Measurements from ENCODE around the gene CCDC150.
A peak's percentile ranks its signal among the peaks of the same experiment; 100 is the strongest.

The CCDC150 gene

DNA sequence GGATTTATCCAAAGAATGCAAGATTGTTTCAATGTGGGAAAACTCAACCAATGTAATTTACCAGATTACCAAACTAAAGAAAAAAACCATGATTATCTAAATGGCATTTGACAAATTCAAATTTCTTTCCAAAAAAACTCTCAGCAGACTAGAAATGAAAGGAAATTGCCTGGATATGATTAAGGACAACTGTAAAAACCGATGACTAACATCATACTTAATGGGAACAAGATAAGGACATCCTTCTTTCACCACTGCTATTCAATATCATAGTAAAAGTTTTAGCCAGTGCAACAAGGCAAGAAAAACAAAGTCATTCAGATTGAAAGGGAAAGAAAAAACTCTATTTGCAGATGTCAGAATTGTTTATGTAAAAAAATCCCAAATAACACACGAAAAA, 4.4 kb upstream of the CCDC150 start:
- 0 out of 2 replicates have a peak, but pooled peaks cover 2% of the 10 kb centered on the region for H3K4me1 ChIP-seq (ENCODE audit: control insufficient read depth, insufficient read depth, low read length)
- H3K36me3 ChIP-seq (ENCODE audit: control insufficient read depth, insufficient read depth, low read length) = no peaks in the 10 kb centered on the region
- WGBS (ENCODE audit: insufficient coverage, insufficient read length) = no CpG with 5 or more reads among the region's 2 CpGs
- no peak overlapping the region for H3K27ac ChIP-seq (ENCODE audit: low read length)
- DNase-seq (ENCODE audit: low read depth, low spot score) = no peak
- no peaks in the 10 kb centered on the region for H3K9me3 ChIP-seq (ENCODE audit: control insufficient read depth, insufficient read depth, low read length)
- no peaks in the 10 kb centered on the region for H3K27me3 ChIP-seq (ENCODE audit: control insufficient read depth, insufficient read depth, low read length)
- H3K4me3 ChIP-seq (ENCODE audit: low read length) = no peak overlapping the region

DNA sequence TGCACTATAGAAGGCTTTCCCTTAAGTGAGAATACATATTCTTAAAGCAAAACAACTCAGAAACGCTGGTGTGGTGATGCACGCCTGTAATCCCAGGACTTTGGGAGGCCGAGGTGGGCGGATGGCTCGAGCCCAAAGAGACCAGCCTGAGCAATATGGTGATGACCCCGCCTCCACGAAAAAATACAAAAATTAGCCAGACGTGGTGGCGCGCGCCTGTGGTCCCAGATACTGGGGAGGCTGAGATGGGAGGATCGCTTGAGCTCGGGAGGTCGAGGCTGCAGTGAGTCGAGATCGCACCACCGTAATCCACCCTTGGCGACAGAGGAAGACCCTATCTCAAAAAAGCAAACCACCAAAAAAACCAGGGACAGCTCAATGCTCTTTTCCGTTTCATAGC, 750 bp upstream of the CCDC150 start:
- DNase-seq (ENCODE audit: low read depth, low spot score) = no peak
- Histone ChIP-seq H3K27me3 (ENCODE audit: control insufficient read depth, insufficient read depth, low read length) (no peaks in the 10 kb centered on the region), H3K27ac (ENCODE audit: low read length) (no peak overlapping the region), H3K36me3 (ENCODE audit: control insufficient read depth, insufficient read depth, low read length) (no peaks in the 10 kb centered on the region), H3K4me3 (ENCODE audit: low read length) (no peak overlapping the region), H3K9me3 (ENCODE audit: control insufficient read depth, insufficient read depth, low read length) (no peaks in the 10 kb centered on the region), H3K4me1 (ENCODE audit: control insufficient read depth, insufficient read depth, low read length) (0 out of 2 replicates have a peak, but pooled peaks cover 2% of the 10 kb centered on the region)
- no CpG with 5 or more reads among the region's 19 CpGs for WGBS (ENCODE audit: insufficient coverage, insufficient read length)

DNA sequence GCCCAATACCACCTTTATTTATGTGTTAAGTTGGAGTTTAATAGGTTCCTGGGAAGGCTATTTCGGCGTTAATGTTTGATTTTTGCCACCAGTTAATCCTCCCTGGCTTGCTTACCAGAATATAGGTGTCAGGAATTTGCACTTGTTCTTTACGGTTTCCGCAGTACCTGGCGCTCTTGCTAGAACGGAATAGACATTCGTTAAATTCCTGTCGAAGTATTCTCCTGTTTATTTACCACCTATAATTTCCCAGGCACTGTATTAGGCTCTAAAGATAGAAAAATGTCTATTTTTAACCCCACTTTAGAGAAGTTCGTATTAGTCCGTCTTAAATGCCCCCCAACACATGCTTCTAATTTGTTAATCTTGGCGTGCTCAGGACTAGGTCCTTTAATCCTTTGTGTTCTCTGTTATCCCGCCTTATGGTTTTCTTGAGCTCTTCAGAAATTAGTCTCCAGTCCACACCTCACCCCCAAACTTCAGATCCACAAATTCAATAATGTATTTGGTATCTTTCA, 575 bp downstream of the CCDC150 start:
- Histone ChIP-seq H3K4me1 (ENCODE audit: control insufficient read depth, insufficient read depth, low read length) (0 out of 2 replicates have a peak, but pooled peaks cover 2% of the 10 kb centered on the region), H3K4me3 (ENCODE audit: low read length) (peak overlapping the region; percentile 92; the same call in 1 of the 2 replicates), H3K27me3 (ENCODE audit: control insufficient read depth, insufficient read depth, low read length) (no peaks in the 10 kb centered on the region), H3K27ac (ENCODE audit: low read length) (no peak overlapping the region), H3K9me3 (ENCODE audit: control insufficient read depth, insufficient read depth, low read length) (no peaks in the 10 kb centered on the region), H3K36me3 (ENCODE audit: control insufficient read depth, insufficient read depth, low read length) (peaks cover under 1% of the 10 kb centered on the region; the same call in 1 of the 2 replicates)
- no CpG with 5 or more reads among the region's 12 CpGs for WGBS (ENCODE audit: insufficient coverage, insufficient read length)
- no peak for DNase-seq (ENCODE audit: low read depth, low spot score)

DNA sequence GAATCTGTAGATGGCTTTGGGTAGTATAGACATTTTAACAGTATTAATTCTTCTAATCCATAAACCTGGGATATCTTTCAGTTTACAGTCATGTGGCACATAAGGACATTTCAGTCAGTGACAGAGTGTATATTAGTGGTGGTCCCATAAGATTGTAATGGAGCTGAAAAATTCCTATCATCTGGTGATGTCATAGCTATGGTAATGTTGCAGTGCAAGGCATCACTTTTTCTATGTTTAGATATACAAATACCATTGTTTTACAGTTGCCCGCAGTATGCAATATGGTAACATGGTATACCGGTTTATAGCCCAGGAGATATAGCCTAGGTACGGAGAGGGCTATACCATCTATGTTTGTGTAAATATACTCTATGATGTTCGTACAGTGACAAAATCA, 9.7 kb downstream of the CCDC150 start:
- no peak overlapping the region for H3K27ac ChIP-seq (ENCODE audit: low read length)
- no peaks in the 10 kb centered on the region for H3K4me1 ChIP-seq (ENCODE audit: control insufficient read depth, insufficient read depth, low read length)
- no peak for DNase-seq (ENCODE audit: low read depth, low spot score)
- peaks cover 6% of the 10 kb centered on the region for H3K9me3 ChIP-seq (ENCODE audit: control insufficient read depth, insufficient read depth, low read length)
- no peak overlapping the region for H3K4me3 ChIP-seq (ENCODE audit: low read length)
- H3K27me3 ChIP-seq (ENCODE audit: control insufficient read depth, insufficient read depth, low read length) = no peaks in the 10 kb centered on the region
- peaks cover 6% of the 10 kb centered on the region; the same call in 1 of the 2 replicates for H3K36me3 ChIP-seq (ENCODE audit: control insufficient read depth, insufficient read depth, low read length)
- no CpG with 5 or more reads among the region's 4 CpGs for WGBS (ENCODE audit: insufficient coverage, insufficient read length)

DNA sequence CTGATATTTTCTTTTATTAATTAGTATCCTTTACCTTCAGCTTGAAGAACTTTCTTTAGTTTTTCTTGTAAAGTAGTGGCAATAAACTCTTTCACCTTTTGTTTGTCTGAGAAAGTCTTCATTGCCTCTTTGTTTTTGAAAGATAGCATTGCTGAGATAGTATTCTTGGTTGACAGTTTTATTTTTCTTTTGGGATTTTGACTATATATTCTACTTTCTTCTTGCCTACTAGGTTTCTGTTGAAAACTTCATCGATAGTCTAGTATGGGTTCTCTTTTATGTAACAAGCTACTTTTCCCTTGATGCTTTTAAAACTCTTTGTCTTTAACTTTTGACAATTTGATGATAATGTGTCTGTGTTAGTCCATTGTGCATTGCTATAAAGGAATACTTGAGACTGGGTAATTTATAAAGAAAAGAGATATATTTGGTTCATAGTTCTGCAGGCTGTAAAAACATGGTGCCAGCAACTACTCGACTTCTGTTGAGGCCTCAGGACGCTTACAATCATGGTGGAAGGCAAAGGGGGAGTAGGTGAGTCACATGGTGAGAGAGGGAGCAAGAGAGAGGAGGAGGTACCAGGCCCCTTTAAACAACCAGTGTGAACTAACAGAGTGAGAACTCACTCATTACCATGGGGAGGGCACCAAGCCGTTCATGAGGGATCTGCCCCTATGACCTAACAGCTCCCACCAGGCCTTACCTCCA, 12.0 kb downstream of the CCDC150 start:
- Histone ChIP-seq H3K36me3 (ENCODE audit: control insufficient read depth, insufficient read depth, low read length) (peaks cover 4% of the 10 kb centered on the region; the same call in 1 of the 2 replicates), H3K27me3 (ENCODE audit: control insufficient read depth, insufficient read depth, low read length) (no peaks in the 10 kb centered on the region), H3K9me3 (ENCODE audit: control insufficient read depth, insufficient read depth, low read length) (peaks cover 6% of the 10 kb centered on the region), H3K4me3 (ENCODE audit: low read length) (no peak overlapping the region), H3K4me1 (ENCODE audit: control insufficient read depth, insufficient read depth, low read length) (no peaks in the 10 kb centered on the region), H3K27ac (ENCODE audit: low read length) (no peak overlapping the region)
- WGBS (ENCODE audit: insufficient coverage, insufficient read length) = no CpG with 5 or more reads among the region's 4 CpGs
- no peak for DNase-seq (ENCODE audit: low read depth, low spot score)

DNA sequence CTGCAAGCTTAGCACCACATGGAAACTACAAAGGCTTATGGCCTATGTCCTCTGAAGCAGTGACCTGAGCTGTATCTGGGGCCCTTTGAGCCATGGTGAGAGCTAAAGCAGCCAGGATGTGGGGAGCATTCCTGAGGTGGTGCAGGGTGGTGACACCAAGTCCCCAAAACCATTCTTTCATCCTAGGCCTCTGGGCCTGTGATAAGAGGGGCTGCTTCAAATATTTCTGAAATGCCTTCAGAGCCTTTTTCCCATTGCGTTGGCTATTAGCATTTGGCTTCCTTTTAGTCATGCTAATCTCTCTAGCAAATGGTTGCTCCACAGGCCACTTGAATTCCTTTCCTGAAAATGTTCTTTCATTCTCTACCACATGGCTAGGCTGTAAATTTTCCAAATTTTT, 13.4 kb downstream of the CCDC150 start:
- WGBS (ENCODE audit: insufficient coverage, insufficient read length) = no CpG with 5 or more reads among the region's 1 CpG
- H3K27ac ChIP-seq (ENCODE audit: low read length) = no peak overlapping the region
- H3K27me3 ChIP-seq (ENCODE audit: control insufficient read depth, insufficient read depth, low read length) = no peaks in the 10 kb centered on the region
- no peak overlapping the region for H3K4me3 ChIP-seq (ENCODE audit: low read length)
- H3K4me1 ChIP-seq (ENCODE audit: control insufficient read depth, insufficient read depth, low read length) = no peaks in the 10 kb centered on the region
- peaks cover 6% of the 10 kb centered on the region for H3K9me3 ChIP-seq (ENCODE audit: control insufficient read depth, insufficient read depth, low read length)
- no peak for DNase-seq (ENCODE audit: low read depth, low spot score)
- peaks cover 4% of the 10 kb centered on the region; the same call in 1 of the 2 replicates for H3K36me3 ChIP-seq (ENCODE audit: control insufficient read depth, insufficient read depth, low read length)

DNA sequence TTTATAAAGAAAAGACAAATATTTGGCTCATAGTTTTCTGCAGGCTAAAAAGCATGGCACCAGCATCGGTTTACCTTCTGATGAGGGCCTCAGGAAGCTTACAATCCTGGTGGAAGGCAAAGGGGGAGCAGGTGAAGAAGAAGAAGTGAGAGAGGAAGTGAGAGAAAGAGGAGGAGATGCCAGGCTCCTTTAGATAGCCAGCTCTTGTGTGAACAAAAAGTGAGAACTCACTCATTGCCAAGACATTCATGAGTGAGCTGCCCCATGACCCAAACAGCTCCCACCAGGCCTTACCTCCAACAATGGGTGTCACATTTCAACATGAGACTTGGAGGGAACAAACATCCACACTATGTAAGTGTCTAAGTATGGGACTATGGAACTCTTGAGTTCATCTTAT, 14.3 kb downstream of the CCDC150 start:
- H3K27me3 ChIP-seq (ENCODE audit: control insufficient read depth, insufficient read depth, low read length) = no peaks in the 10 kb centered on the region
- H3K36me3 ChIP-seq (ENCODE audit: control insufficient read depth, insufficient read depth, low read length) = peaks cover 4% of the 10 kb centered on the region; the same call in 1 of the 2 replicates
- H3K4me3 ChIP-seq (ENCODE audit: low read length) = no peak overlapping the region
- whole genome bisulfite sequencing (ENCODE audit: insufficient coverage, insufficient read length) = no CpG with 5 or more reads among the region's 1 CpG
- no peak overlapping the region for H3K27ac ChIP-seq (ENCODE audit: low read length)
- DNase-seq (ENCODE audit: low read depth, low spot score) = no peak
- no peaks in the 10 kb centered on the region for H3K4me1 ChIP-seq (ENCODE audit: control insufficient read depth, insufficient read depth, low read length)
- H3K9me3 ChIP-seq (ENCODE audit: control insufficient read depth, insufficient read depth, low read length) = peaks cover 6% of the 10 kb centered on the region

DNA sequence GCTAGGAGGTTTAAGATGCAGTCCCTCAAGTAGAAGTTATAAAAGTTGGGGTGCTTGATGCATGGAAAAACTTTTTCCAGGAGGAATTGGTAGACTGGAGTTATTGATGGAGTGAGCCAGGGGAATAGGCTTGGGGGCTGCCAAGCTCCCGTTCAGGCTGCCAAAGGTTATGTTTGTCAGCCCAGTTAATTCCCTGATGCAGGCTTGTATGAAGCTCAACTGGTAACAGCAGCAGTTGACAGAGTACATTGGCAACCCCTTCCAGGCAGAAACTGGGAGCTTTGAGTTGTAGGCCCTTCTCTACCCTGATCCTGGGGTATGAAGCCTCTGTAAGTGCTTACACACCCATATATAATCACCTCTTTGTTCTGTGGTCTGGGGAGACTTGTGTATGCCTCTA, 16.2 kb downstream of the CCDC150 start:
- Histone ChIP-seq H3K27me3 (ENCODE audit: control insufficient read depth, insufficient read depth, low read length) (no peaks in the 10 kb centered on the region), H3K27ac (ENCODE audit: low read length) (no peak overlapping the region), H3K9me3 (ENCODE audit: control insufficient read depth, insufficient read depth, low read length) (peaks cover 6% of the 10 kb centered on the region), H3K4me1 (ENCODE audit: control insufficient read depth, insufficient read depth, low read length) (no peaks in the 10 kb centered on the region), H3K36me3 (ENCODE audit: control insufficient read depth, insufficient read depth, low read length) (peaks cover 4% of the 10 kb centered on the region; the same call in 1 of the 2 replicates), H3K4me3 (ENCODE audit: low read length) (no peak overlapping the region)
- DNase-seq (ENCODE audit: low read depth, low spot score) = no peak
- no CpG with 5 or more reads among the region's 1 CpG for WGBS (ENCODE audit: insufficient coverage, insufficient read length)

DNA sequence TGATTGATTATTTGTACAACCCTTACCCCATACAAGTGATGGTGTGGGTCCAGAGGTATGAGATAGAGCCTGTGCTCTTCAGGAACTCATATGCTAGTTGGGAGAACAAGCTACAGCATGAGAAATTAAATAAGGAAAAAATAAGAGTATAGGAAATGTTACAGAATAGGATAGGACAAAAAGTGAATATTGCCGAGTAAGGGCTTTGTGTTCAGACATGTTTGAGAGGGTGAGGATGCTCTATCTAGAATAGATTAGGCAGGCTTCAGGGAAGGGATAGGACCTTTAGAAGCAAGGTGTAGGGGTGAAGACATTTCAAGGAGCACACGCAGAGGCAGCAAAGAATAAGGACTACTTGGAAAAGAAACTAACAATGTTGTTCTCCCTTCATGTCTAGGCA, 17.8 kb downstream of the CCDC150 start:
- no peaks in the 10 kb centered on the region for H3K4me1 ChIP-seq (ENCODE audit: control insufficient read depth, insufficient read depth, low read length)
- no peaks in the 10 kb centered on the region for H3K27me3 ChIP-seq (ENCODE audit: control insufficient read depth, insufficient read depth, low read length)
- DNase-seq (ENCODE audit: low read depth, low spot score) = no peak
- no peak overlapping the region for H3K4me3 ChIP-seq (ENCODE audit: low read length)
- H3K27ac ChIP-seq (ENCODE audit: low read length) = no peak overlapping the region
- 100% methylated on average over 1 of the region's 2 CpGs for WGBS (ENCODE audit: insufficient coverage, insufficient read length)
- peaks cover 4% of the 10 kb centered on the region for H3K9me3 ChIP-seq (ENCODE audit: control insufficient read depth, insufficient read depth, low read length)
- H3K36me3 ChIP-seq (ENCODE audit: control insufficient read depth, insufficient read depth, low read length) = peaks cover 3% of the 10 kb centered on the region; the same call in 1 of the 2 replicates

DNA sequence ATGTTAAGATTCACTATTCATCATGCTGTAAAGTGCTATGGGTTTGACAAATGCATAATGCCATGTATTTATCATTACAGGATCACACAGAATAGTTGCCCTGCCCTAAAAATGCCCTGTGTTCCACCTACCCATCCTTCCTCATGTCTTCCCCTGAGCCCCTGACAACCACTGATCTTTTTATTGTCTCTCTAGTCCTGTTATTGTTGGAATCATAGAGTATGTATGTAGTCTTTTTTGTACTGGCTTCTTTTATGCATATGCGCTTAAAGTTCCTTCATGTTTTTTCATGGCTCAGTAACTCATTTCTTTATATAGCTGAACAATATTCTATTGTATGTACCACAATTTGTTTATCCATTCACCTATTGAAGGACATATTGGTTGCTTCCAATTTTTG, 20.3 kb downstream of the CCDC150 start:
- H3K4me1 ChIP-seq (ENCODE audit: control insufficient read depth, insufficient read depth, low read length) = no peaks in the 10 kb centered on the region
- no peak overlapping the region for H3K4me3 ChIP-seq (ENCODE audit: low read length)
- H3K27ac ChIP-seq (ENCODE audit: low read length) = no peak overlapping the region
- DNase-seq (ENCODE audit: low read depth, low spot score) = no peak
- H3K27me3 ChIP-seq (ENCODE audit: control insufficient read depth, insufficient read depth, low read length) = no peaks in the 10 kb centered on the region
- no peaks in the 10 kb centered on the region; the same call in 1 of the 2 replicates for H3K36me3 ChIP-seq (ENCODE audit: control insufficient read depth, insufficient read depth, low read length)
- no peaks in the 10 kb centered on the region for H3K9me3 ChIP-seq (ENCODE audit: control insufficient read depth, insufficient read depth, low read length)
- no CpG with 5 or more reads among the region's 1 CpG for WGBS (ENCODE audit: insufficient coverage, insufficient read length)
